IgD-negative memory B cell (primary cell): Measurements from ENCODE around the gene CD99. TPM values are rescaled to one million over a fixed set of nuclear protein-coding genes. Genes with fewer than 3 reads are reported as not detected.
"Not testable (repeated sequence)": the region's sequence is repeated elsewhere in the genome, so short reads cannot be mapped to it uniquely, and the experiment has no call there.

Experiments
- H3K27ac Mint-ChIP-seq, 3 donors: one replicate each; pipeline ENCODE4 v1.8.0; 2020 to 2022; ENCODE audit warnings: mild to moderate bottlenecking in 3 of 3, mixed read lengths in 3 of 3, moderate library complexity in 1 of 3
- H3K27me3 Mint-ChIP-seq: one replicate; pipeline ENCODE4 v1.8.0; 2021; ENCODE audit warnings: mixed read lengths
- H3K36me3 Mint-ChIP-seq: one replicate; pipeline ENCODE4 v1.8.0; 2020; ENCODE audit warnings: mild to moderate bottlenecking, mixed read lengths
- H3K4me1 Mint-ChIP-seq, 3 donors: one replicate each; pipeline ENCODE4 v1.8.0; 2020 to 2022; ENCODE audit warnings: mixed read lengths in 3 of 3, mild to moderate bottlenecking in 1 of 3
- H3K4me3 Mint-ChIP-seq, 4 donors: one replicate each; pipeline ENCODE4 v1.8.0; 2020 to 2022; ENCODE audit warnings: mild to moderate bottlenecking in 4 of 4, mixed read lengths in 4 of 4, moderate library complexity in 3 of 4
- H3K9me3 Mint-ChIP-seq, 3 donors: one replicate each; pipeline ENCODE4 v1.8.0; 2020 to 2021; ENCODE audit warnings: mixed read lengths in 3 of 3, mild to moderate bottlenecking in 1 of 3
- polyA plus RNA-seq: library from polyadenylated mRNA; unstranded; fragments of 300-500 nt; fragmentation: Illumina TruSeq; gene quantifications from one replicate; pipeline ENCODE4 v1.2.3, GENCODE V29; 2021

Gene CD99
- polyA plus RNA-seq, 1 donor from 2014 or later, result 278 TPM

DNA sequence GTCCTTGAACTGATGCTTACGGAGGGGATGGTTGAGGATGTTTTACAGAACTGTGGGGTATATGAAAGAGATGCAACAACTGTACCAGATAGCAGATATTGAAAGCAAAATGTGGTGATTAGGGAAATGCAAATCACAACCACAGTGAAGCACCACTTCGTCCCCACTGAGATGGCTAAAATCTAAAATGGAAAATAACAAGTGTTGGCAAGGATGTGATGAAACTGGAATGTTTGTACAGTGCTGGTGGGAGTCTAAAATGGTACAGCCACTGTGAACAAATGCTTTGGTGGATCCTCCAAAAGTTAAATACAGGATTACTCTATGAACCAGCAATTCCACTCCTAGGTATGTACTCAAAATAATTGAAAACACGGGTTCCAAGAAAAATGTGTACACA is 83.7 kb downstream of the CD99 start:
- H3K36me3 Mint-ChIP-seq, result no peaks in the 10 kb centered on the region

DNA sequence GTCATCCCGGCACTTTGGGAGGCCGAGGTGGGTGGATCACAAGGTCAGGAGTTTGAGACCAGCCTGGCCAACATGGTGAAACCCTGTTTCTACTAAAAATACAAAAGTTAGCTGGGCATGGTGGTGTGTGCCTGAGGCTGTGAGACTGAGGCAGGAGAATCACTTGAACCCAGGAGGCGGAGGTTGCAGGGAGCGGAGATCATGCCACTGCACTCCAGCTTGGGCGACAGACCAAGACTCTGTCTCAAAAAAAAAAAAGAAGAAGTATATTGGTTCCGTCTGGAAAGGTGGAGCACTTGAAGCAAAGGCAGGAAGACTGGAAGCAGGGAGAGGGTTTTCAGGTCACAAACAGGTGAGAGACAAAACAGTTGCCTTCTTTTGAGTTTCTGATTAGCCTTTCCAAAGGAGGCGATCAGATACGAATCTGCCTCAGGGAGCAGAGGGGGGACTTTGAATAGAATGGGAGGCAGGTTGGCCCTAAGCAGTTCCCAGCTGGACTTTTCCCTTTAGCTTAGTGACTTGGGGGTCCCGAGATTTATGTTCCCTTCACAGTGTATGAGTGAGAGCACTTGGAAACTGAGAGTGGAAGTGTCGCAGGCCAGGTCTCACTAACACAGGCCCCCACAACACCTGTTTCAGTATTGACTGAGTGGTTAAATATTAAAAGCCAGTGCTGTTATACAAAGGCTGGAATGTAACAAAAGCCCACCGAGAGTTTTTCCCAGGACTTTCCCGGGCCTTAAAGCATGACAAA is 89.6 kb downstream of the CD99 start:
- H3K9me3 Mint-ChIP-seq, H3K27ac Mint-ChIP-seq, H3K36me3 Mint-ChIP-seq, H3K4me3 Mint-ChIP-seq, H3K4me1 Mint-ChIP-seq: not testable (repeated sequence)
- H3K27me3 Mint-ChIP-seq, result peaks cover 12% of the 10 kb centered on the region

More for the DNA sequence above, 83.7 kb downstream of the CD99 start:
- peaks cover 4 to 8% (median 7%) of the 10 kb centered on the region in 3 donors for H3K9me3 Mint-ChIP-seq
- H3K27me3 Mint-ChIP-seq, result peaks cover 9% of the 10 kb centered on the region
- H3K4me1 Mint-ChIP-seq, result peaks cover 0 to 1% (median 0%) of the 10 kb centered on the region in 3 donors
- peak overlapping the region in 1 of 3 donors; percentile 71 for H3K27ac Mint-ChIP-seq
- no peak overlapping the region for H3K4me3 Mint-ChIP-seq

DNA sequence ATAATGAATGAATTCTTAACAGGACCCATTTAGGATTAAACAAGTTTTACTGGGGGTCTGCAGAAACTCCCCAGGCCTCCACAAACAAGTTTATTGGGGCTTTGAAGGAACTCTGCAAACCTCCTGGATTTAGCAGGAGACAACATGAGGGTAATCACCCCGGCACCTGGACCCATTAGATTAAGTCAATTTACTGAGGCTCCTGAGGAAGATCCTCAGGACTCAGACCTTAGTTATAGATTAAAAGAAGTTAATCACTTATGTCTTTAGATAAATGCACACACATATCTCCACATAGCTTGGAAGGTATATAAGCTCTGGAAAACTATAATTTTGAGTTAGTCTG is 90.1 kb downstream of the CD99 start:
- Mint-ChIP-seq H3K27ac (no peak overlapping the region), H3K36me3 (peaks cover 2% of the 10 kb centered on the region), H3K4me1 (no peaks in the 10 kb centered on the region), H3K4me3 (no peak overlapping the region), H3K9me3 (peaks cover 0 to 4% (median 0%) of the 10 kb centered on the region in 3 donors), H3K27me3 (peaks cover 15% of the 10 kb centered on the region)

DNA sequence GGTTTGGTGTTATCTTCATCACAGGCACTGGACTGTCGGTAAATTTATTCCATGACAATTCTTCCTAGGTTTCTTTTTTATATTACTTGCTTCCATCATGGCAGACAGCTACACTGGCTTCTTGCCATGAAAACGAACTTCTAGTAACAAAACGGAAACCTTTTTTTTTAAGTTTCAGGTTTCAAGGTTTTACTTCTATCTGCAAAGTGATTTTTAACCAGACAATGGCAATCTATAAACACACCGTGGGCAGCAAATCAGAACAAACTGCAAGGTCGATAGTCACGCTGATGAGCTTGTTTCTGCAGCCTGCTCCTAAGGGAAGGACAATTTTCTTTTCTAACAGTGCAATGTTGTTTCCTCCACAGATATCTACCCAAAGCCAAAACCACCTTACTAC is 90.6 kb downstream of the CD99 start:
- peaks cover 17% of the 10 kb centered on the region for H3K27me3 Mint-ChIP-seq
- H3K36me3 Mint-ChIP-seq, result peaks cover 2% of the 10 kb centered on the region
- peaks cover 0 to 4% (median 0%) of the 10 kb centered on the region in 3 donors for H3K9me3 Mint-ChIP-seq
- H3K4me1 Mint-ChIP-seq, result no peaks in the 10 kb centered on the region
- no peak overlapping the region for H3K4me3 Mint-ChIP-seq
- H3K27ac Mint-ChIP-seq, result no peak overlapping the region

DNA sequence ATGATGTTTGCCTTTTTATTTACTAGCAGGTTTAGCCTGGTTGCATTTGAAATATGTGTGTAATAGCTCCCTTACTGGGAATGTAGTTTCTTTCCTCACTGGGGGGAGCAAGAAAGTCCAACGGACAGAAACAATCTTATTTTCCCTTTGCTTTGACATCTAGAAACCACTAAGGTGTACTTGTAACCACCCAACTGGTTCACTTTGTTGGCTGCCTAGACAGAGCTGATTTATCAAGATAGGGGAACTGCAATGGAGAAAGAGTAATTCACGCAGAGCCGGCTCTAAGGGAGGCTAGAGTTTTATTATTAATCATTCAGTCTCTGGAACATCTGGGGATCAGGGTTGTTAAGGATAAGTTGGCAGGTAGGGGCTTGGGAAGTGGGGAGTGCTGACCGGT is 91.1 kb downstream of the CD99 start:
- Mint-ChIP-seq H3K9me3 (peaks cover 0 to 4% (median 0%) of the 10 kb centered on the region in 3 donors), H3K27me3 (peaks cover 17% of the 10 kb centered on the region), H3K4me3 (no peak overlapping the region), H3K36me3 (peaks cover 2% of the 10 kb centered on the region), H3K4me1 (no peaks in the 10 kb centered on the region), H3K27ac (no peak overlapping the region)

DNA sequence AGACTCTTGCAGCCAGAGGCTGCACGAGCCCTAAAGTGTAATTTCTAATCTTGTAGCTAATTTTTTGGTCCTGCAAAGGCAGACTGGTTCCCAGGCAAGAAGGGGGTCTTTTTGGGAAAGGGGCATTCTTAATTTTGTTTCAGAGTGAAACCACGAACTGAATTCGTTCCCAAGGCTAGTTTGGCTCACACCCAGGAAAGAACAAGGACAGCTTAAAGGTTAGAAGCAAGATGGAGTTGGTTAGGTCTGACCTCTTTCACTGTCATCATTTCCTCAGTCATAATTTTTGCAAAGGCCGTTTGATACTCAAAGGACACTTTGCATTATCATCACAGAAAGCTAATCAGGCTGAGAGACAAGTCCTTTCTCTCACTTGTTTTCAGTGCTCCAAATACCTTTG is 91.7 kb downstream of the CD99 start:
- peaks cover 0 to 4% (median 0%) of the 10 kb centered on the region in 3 donors for H3K9me3 Mint-ChIP-seq
- no peak overlapping the region for H3K27ac Mint-ChIP-seq
- no peaks in the 10 kb centered on the region for H3K4me1 Mint-ChIP-seq
- H3K36me3 Mint-ChIP-seq, result peaks cover 2% of the 10 kb centered on the region
- peaks cover 17% of the 10 kb centered on the region for H3K27me3 Mint-ChIP-seq
- H3K4me3 Mint-ChIP-seq, result no peak overlapping the region

DNA sequence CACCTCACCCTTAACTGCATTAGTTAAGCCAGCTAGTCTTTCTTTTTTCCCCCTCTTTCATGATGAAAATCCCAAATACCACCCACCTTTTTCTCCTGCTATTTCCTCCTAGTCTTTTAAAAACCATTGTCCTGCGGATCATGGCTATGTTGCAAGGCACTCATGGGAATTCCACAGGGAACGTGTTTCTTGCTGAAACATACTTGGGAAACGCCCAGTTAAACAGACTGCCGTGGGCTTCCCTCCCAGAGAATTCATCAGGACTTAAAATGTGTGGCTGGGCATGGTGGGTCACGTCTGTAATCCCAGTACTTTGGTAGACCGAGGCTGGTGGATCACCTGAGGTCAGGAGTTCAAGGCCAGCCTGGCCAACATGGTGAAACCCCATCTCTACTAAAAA is 92.9 kb downstream of the CD99 start:
- Mint-ChIP-seq H3K4me3 (no peak overlapping the region), H3K9me3 (peaks cover 0 to 4% (median 0%) of the 10 kb centered on the region in 3 donors), H3K27me3 (peaks cover 17% of the 10 kb centered on the region), H3K36me3 (peaks cover 2% of the 10 kb centered on the region), H3K4me1 (no peaks in the 10 kb centered on the region), H3K27ac (no peak overlapping the region)

DNA sequence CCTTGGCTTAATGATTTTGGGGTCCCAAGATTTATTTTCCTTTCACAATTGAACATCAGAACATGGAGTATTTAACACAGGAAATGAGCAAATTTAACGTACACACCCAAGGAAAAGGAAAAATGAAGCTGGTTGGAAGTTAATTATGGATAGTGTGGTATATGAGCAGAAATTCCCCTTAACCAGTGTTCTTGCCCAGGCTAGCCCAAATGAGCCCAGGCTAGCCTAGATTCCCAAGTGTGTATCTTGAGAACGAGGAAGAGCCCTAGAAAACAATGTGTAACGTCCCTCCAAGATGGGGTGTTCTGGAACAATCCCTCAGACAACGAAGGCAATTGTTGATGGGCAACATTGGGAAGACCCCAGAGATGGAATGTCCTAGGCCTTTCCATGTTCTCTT is 94.4 kb downstream of the CD99 start:
- no peak overlapping the region for H3K27ac Mint-ChIP-seq
- no peaks in the 10 kb centered on the region for H3K4me1 Mint-ChIP-seq
- peaks cover 0 to 4% (median 0%) of the 10 kb centered on the region in 3 donors for H3K9me3 Mint-ChIP-seq
- no peak overlapping the region for H3K4me3 Mint-ChIP-seq
- H3K27me3 Mint-ChIP-seq, result peaks cover 19% of the 10 kb centered on the region
- no peaks in the 10 kb centered on the region for H3K36me3 Mint-ChIP-seq

DNA sequence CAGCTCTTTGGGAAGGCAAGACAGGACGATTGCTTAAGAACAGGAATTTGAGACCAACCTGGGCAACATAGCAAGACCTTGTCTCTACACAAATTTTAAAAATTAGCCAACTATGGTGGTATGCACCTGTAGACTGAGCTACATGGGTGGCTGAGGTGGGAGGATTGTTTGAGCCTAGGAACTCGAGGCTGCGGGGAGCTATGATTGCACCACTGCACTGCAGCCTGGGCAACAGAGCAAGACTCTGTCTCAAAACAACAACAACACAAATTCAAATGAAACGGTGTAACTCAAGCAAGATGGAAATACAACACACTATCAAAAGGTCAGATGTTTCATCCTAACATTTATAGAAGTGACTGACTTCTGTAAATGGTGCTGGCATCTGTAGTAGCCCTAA is 97.9 kb downstream of the CD99 start:
- H3K9me3 Mint-ChIP-seq, result peaks cover 0 to 4% (median 0%) of the 10 kb centered on the region in 3 donors
- H3K4me3 Mint-ChIP-seq, result no peak overlapping the region
- peaks cover 13% of the 10 kb centered on the region for H3K27me3 Mint-ChIP-seq
- no peak overlapping the region for H3K27ac Mint-ChIP-seq
- H3K4me1 Mint-ChIP-seq, result peaks cover 0 to 3% (median 0%) of the 10 kb centered on the region in 3 donors
- H3K36me3 Mint-ChIP-seq, result peaks cover 3% of the 10 kb centered on the region

DNA sequence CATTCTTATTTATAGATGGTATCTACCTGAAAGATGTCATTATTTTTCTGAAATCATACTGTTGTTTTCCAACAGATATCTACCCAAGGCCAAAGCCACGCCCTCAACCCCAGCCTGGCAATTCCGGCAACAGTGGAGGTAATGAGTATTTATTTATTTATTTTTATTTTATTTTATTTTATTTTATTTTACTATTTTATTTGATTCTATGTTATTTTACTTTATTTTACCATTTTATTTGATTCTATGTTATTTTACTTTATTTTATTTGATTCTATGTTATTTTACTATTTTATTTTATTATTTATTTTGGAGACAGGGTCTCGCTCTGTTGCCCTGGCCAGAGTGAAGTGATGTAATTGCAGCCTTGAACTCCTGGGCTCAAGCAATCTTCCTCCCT is 98.5 kb downstream of the CD99 start:
- H3K4me1 Mint-ChIP-seq, result peaks cover 0 to 3% (median 0%) of the 10 kb centered on the region in 3 donors
- H3K27ac Mint-ChIP-seq, result no peak overlapping the region
- H3K9me3 Mint-ChIP-seq, result peaks cover 0 to 4% (median 0%) of the 10 kb centered on the region in 3 donors
- no peak overlapping the region for H3K4me3 Mint-ChIP-seq
- peaks cover 3% of the 10 kb centered on the region for H3K36me3 Mint-ChIP-seq
- H3K27me3 Mint-ChIP-seq, result peaks cover 13% of the 10 kb centered on the region

Other genes with a start within 250 kb of the CD99 start
- gene DHRSX, start 190.3 kb upstream of the CD99 start, polyA plus RNA-seq, result 27.5 TPM
- gene ZBED1, start 190.3 kb upstream of the CD99 start, polyA plus RNA-seq, result 45.0 TPM
- not detected for gene XG, start 60.7 kb downstream of the CD99 start, polyA plus RNA-seq
- gene GYG2, start 137.6 kb downstream of the CD99 start, polyA plus RNA-seq, result not detected
- gene ARSD, start 238.0 kb downstream of the CD99 start, polyA plus RNA-seq, result 5.4 TPM